Tibial nerve (tissue), 4 donors: ENCODE results near the gene RIPOR3. TPM values are rescaled to one million over a fixed set of nuclear protein-coding genes. Genes with fewer than 3 reads are reported as not detected.

ENCODE experiments used
- DNase-seq, 2 donors: peaks; one replicate each; pipeline ENCODE4 v3.0.0-alpha.2; 2019; ENCODE audit warnings: low spot score in 2 of 2
- H3K27ac ChIP-seq, 4 donors: fragments of 200-600 bp; sonication (generic) in 3 of 4; one replicate each; pipeline ENCODE4 v1.5.1; 2017 to 2019; ENCODE audit warnings: mild to moderate bottlenecking in 1 of 4
- H3K27me3 ChIP-seq, 2 donors: fragments of 200-600 bp; sonication (generic) in 1 of 2; one replicate each; pipeline versions ENCODE4 v1.5.1 to v1.6.0; 2017 to 2019
- H3K36me3 ChIP-seq, 3 donors: fragments of 200-600 bp; sonication (generic); one replicate each; pipeline ENCODE4 v1.5.1; 2018 to 2019
- H3K4me1 ChIP-seq, 4 donors: fragments of 200-600 bp; sonication (generic) in 3 of 4; one replicate each; pipeline ENCODE4 v1.5.1; 2017 to 2019
- H3K4me3 ChIP-seq, 4 donors: fragments of 200-600 bp; sonication (generic) in 3 of 4; one replicate each; pipeline ENCODE4 v1.5.1; 2017 to 2019; ENCODE audit warnings: mild to moderate bottlenecking in 1 of 4, moderate library complexity in 1 of 4
- H3K9me3 ChIP-seq, 4 donors: fragments of 200-600 bp; sonication (generic) in 3 of 4; one replicate each; pipeline ENCODE4 v1.5.1; 2017 to 2019
- CTCF ChIP-seq, 5 experiments: fragments of 200-600 bp in 3 of 5; fragments of 450-650 bp in 2 of 5; sonication (generic) in 3 of 5; IDR thresholded peaks; one replicate each; pipeline ENCODE4 v1.5.1; 2016 to 2019; ENCODE audit warnings: antibody characterized with exemption in 5 of 5, mild to moderate bottlenecking in 3 of 5, moderate library complexity in 2 of 5
- EP300 ChIP-seq, 2 donors: sonication (generic); formaldehyde crosslinking; IDR thresholded peaks; one replicate each; pipeline ENCODE4 v1.6.1; 2017; ENCODE audit warnings: antibody characterized with exemption in 2 of 2, mild to moderate bottlenecking in 1 of 2
- POLR2A ChIP-seq, 2 donors: fragments of 450-650 bp; IDR thresholded peaks; one replicate each; pipeline ENCODE4 v1.6.1; 2017; ENCODE audit warnings: antibody characterized with exemption in 2 of 2, mild to moderate bottlenecking in 2 of 2, moderate library complexity in 2 of 2
- WGBS, 2 donors: methylation state at CpG; one replicate each; pipeline ENCODE4 v1.1.5; 2018; 5-methylcytosine and 5-hydroxymethylcytosine counted together
- total RNA-seq, 4 donors: library from RNA; depleted of rRNA; stranded (reverse); fragments of >200 nt; gene quantifications; one replicate each; pipeline ENCODE4 v1.1.0, GENCODE V29; 2016

RIPOR3 gene
- total RNA-seq, 4 donors from 2014 or later: 24.5 to 73.0 (median 35.5) TPM

GRCh38 chr20:50589548-50590347, 101.6 kb downstream of the RIPOR3 start:
- 81% methylated on average over 20 of the region's 20 CpGs for WGBS, 2 donors
- Histone ChIP-seq H3K27me3 (no peaks in the 10 kb centered on the region), H3K4me1 (peaks cover 0 to 21% (median 2%) of the 10 kb centered on the region in 4 donors), H3K36me3 (peaks cover 0 to 38% (median 0%) of the 10 kb centered on the region in 3 donors), H3K27ac (no peak overlapping the region), H3K4me3 (no peak overlapping the region), H3K9me3 (no peaks in the 10 kb centered on the region)
- DNase-seq: no peak
- TF ChIP-seq EP300 (IDR thresholded peaks at IDR 0.05) (no peak), POLR2A (IDR thresholded peaks at IDR 0.05) (no peak), CTCF (IDR thresholded peaks at IDR 0.05) (no peak)

GRCh38 chr20:50588034-50588736, 103.2 kb downstream of the RIPOR3 start:
- WGBS, 2 donors: 76% methylated on average over 12 of the region's 12 CpGs
- Histone ChIP-seq H3K9me3 (no peaks in the 10 kb centered on the region), H3K4me1 (peaks cover 0 to 27% (median 4%) of the 10 kb centered on the region in 4 donors), H3K27me3 (no peaks in the 10 kb centered on the region), H3K4me3 (no peak overlapping the region), H3K27ac (no peak overlapping the region), H3K36me3 (peaks cover 0 to 53% (median 0%) of the 10 kb centered on the region in 3 donors)
- no peak for TF ChIP-seq EP300 (IDR thresholded peaks at IDR 0.05)
- TF ChIP-seq POLR2A (IDR thresholded peaks at IDR 0.05): no peak
- peak; percentile 67 to 79 (median 72) for TF ChIP-seq CTCF (IDR thresholded peaks at IDR 0.05)
- peak; percentile 38 to 47 for DNase-seq

GRCh38 chr20:50587291-50587961, 103.9 kb downstream of the RIPOR3 start:
- 92 to 93% methylated on average over 17 to 18 of the region's 19 CpGs for WGBS, 2 donors
- Histone ChIP-seq H3K36me3 (peaks cover 0 to 61% (median 0%) of the 10 kb centered on the region in 3 donors), H3K27me3 (no peaks in the 10 kb centered on the region), H3K27ac (no peak overlapping the region), H3K9me3 (no peaks in the 10 kb centered on the region), H3K4me3 (no peak overlapping the region), H3K4me1 (peaks cover 0 to 20% (median 4%) of the 10 kb centered on the region in 4 donors)
- TF ChIP-seq POLR2A (IDR thresholded peaks at IDR 0.05) (no peak), EP300 (IDR thresholded peaks at IDR 0.05) (no peak), CTCF (IDR thresholded peaks at IDR 0.05) (no peak)
- no peak for DNase-seq

GRCh38 chr20:50586531-50587232, 104.7 kb downstream of the RIPOR3 start:
- Histone ChIP-seq H3K9me3 (no peaks in the 10 kb centered on the region), H3K4me1 (peaks cover 0 to 14% (median 2%) of the 10 kb centered on the region in 4 donors), H3K27ac (no peak overlapping the region), H3K4me3 (no peak overlapping the region), H3K27me3 (no peaks in the 10 kb centered on the region), H3K36me3 (peaks cover 0 to 68% (median 0%) of the 10 kb centered on the region in 3 donors)
- TF ChIP-seq CTCF (IDR thresholded peaks at IDR 0.05): no peak
- no peak for TF ChIP-seq EP300 (IDR thresholded peaks at IDR 0.05)
- no peak for TF ChIP-seq POLR2A (IDR thresholded peaks at IDR 0.05)
- WGBS, 2 donors: 95 to 97% methylated on average over 11 to 13 of the region's 13 CpGs
- DNase-seq: no peak
